GM12873 (cell line): ENCODE results near the gene KIF20A.

ENCODE experiments used
- CTCF ChIP-seq: IDR thresholded peaks from 2 replicates; pipeline ENCODE4 v1.5.1; 2012; ENCODE audit warnings: low read depth, mild to moderate bottlenecking, moderate library complexity, low read length, control low read depth; ENCODE audit not compliant: insufficient read depth; ENCODE audit errors: missing control alignments

KIF20A gene

DNA sequence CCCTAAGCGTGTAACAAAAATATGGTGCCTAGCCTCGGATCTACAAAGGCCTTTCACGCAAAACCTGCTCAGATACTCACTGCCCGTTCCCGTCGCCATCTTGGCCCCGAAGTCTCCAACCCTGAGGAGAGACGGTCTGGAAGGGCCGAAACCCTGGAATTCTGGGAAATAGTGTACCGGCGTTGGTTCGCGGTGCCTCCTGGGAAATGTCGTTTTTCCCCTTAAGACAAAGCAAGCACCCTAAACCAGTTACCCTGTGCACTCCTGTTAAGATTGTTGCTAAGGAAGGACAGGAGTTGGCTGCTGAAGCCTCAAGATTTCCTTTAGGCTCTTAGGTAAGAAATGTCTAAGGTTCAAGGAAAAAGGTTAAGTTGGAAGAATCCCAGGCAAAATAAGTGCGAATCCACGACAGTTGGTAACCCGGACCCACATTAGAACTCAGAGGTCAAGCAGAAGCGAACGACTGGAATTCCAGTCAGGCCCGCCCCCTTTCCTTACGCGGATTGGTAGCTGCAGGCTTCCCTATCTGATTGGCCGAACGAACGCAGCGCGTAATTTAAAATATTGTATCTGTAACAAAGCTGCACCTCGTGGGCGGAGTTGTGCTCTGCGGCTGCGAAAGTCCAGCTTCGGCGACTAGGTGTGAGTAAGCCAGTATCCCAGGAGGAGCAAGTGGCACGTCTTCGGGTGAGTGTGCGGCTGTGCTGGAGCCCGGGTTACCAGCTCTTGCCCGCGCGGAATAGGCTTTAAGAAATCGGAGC lies at the start of gene KIF20A, which contains the start of gene BRD8:
KIF20A (plus strand) TSS at position 597 of the 761 bp plus-strand sequence. CDS start 569 bp downstream, outside the sequence.
BRD8 (minus strand) TSS at position 115 of the 761 bp plus-strand sequence; CDS start at position 99, 16 bp downstream.
- no peak for TF ChIP-seq CTCF

DNA sequence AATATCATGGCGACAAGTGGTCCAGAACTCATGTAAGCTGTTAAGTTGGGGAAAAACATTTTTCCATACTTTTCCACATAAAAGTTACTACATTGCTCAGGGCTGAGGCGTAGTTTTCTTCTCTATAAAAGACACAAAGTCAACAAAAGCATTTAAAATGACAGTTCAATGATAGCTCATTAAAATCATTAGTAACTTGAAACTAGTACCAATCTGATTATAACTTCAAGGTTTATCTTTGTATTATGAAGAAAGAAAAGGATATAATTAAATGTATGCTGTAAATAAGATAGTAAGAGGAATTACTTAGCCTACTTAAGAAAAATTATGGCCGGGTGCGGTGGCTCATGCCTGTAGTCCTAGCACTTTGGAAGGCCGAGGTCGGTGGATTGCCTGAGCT lies 49.6 kb upstream of the KIF20A start:
- TF ChIP-seq CTCF: no peak

DNA sequence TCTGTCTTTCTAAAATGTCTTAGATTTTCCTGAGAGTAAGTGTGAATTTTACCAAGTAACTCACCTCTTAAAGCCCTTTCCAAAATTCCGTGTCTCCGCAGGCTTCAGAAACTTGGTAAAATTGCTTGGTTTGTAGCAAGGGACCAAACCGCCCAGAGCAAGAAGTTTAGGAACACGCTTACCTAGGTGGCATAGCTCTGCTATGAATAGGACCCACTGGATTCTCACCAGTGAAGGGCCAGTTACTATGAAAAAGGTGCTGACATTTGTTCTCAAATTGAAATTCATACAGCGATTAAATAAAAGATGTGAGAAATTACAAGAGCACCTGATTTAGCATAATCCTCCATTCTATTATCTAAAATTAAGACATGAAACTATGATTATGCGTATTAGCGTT lies 46.4 kb upstream of the KIF20A start:
- TF ChIP-seq CTCF: no peak

- TF ChIP-seq CTCF: no peak
Measured at GRCh38 chr5:138138949-138139780, 39.7 kb upstream of the KIF20A start, which contains the start of gene NME5. Gene NME5, minus strand, starts transcription at chr5:138139428. Its CDS starts 648 bp downstream, at chr5:138138780.

GRCh38 chr5:138139781-138140090 lies 39.2 kb upstream of the KIF20A start:
- TF ChIP-seq CTCF: no peak

DNA sequence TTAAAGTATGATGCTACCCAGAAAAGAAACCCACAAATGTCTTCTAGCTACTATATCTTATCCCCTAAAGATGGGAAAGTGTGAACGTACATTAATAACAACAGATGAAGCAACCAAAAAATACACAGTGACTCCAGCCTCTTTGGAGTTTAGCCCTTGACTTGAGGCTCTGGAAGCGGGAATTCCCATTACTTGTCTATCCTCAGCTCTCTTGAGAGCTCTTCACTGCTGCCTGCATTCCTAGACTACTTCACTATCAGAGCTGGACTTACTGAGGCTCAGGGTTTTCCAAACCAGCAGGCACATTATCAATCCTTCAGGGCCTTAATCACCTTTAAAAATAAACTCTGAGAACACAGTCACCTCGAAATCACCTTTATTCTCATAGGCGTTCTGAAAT lies 38.6 kb upstream of the KIF20A start:
- no peak for TF ChIP-seq CTCF

DNA sequence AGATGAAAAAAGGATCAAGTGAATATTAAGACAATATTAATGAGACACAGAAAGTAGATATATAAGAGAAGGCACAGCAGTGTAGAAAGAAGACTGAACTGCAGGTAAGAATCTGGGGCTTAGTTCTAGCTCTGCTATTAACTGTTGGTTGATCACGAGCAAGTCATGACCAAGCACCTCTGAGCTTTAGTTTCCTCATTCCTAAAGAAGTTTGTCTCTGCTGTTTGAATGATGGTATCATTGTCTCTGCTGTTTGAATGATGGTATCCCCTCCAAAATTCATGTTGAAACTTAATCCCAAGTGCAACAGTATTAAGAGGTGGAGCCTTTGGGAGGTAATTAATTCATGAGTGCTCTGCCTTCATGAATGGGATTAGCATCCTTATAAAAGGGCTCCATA lies 37.2 kb upstream of the KIF20A start:
- no peak for TF ChIP-seq CTCF
